ENCODE data around the gene TCEA3. TPM values are rescaled to one million over a fixed set of nuclear protein-coding genes. Genes with fewer than 3 reads are reported as not detected.
"Not testable (repeated sequence)": the region's sequence is repeated elsewhere in the genome, so short reads cannot be mapped to it uniquely, and the experiment has no call there.

The TCEA3 gene
- total RNA-seq, 1 donor from 2014 or later, result 6.8 TPM

DNA sequence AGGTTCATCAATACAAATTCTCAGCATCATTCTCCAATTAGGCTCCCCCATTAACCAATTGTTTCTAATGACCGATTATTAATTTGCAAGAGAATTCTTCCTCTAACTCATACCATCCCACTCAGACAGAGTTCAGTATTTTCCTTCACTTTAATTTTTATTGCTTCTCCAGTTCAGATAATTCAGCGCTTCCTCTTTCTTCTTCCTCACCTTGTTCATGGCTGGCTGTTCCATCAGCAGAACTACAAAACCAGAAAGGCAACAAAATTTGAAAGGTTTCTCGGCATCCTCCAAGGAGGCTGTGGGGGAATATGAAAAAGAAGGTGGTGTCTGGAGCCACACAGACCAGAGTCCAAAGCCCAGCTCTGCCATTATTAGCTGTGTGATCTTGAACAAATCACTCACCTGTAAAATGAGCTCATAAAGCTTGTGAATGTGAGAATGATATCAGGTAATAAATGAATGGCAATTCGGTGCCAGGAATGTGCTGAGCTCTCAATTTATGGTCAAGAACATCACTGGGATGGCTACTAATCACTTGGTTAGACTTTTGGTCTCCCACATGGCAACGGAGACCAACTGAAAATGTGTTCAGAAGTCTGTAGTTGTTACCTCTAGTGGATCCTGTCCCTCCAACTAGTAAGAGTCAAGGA lies 43.2 kb downstream of the TCEA3 start:
- DNase-seq (ENCODE audit: low read depth), result no peak
- Histone ChIP-seq H3K36me3 (ENCODE audit: control insufficient read depth, insufficient read depth, low read length) (no peaks in the 10 kb centered on the region), H3K4me3 (ENCODE audit: low read depth, low read length) (no peak overlapping the region), H3K27me3 (ENCODE audit: control insufficient read depth, insufficient read depth, low read length) (no peaks in the 10 kb centered on the region)
- TF ChIP-seq, protein P1, sequence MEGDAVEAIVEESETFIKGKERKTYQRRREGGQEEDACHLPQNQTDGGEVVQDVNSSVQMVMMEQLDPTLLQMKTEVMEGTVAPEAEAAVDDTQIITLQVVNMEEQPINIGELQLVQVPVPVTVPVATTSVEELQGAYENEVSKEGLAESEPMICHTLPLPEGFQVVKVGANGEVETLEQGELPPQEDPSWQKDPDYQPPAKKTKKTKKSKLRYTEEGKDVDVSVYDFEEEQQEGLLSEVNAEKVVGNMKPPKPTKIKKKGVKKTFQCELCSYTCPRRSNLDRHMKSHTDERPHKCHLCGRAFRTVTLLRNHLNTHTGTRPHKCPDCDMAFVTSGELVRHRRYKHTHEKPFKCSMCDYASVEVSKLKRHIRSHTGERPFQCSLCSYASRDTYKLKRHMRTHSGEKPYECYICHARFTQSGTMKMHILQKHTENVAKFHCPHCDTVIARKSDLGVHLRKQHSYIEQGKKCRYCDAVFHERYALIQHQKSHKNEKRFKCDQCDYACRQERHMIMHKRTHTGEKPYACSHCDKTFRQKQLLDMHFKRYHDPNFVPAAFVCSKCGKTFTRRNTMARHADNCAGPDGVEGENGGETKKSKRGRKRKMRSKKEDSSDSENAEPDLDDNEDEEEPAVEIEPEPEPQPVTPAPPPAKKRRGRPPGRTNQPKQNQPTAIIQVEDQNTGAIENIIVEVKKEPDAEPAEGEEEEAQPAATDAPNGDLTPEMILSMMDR (IDR thresholded peaks at IDR 0.05; ENCODE audit: insufficient read depth, low read length, poor library complexity, severe bottlenecking), result no peak

DNA sequence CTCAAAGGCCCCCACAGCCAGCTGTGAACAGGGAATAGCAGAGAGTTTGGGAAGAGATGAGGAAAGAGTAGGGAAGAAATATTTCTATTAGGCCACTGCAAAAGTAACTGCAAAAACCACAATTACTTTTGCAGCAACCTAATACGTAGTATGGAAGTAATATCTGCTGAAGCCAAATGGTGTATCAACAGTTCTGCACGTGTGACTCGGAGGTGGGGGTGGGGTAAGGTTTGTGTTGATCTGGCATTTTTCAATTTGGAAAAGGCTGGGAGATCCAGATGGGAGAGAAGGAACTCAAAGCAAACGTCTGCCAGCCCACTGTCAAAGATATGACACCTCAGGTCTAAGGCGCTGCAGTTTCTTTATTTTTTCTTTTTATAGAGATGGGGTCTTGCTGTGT lies 43.8 kb downstream of the TCEA3 start:
- Histone ChIP-seq H3K4me3 (ENCODE audit: low read depth, low read length) (no peak overlapping the region), H3K27me3 (ENCODE audit: control insufficient read depth, insufficient read depth, low read length) (no peaks in the 10 kb centered on the region), H3K36me3 (ENCODE audit: control insufficient read depth, insufficient read depth, low read length) (no peaks in the 10 kb centered on the region)
- DNase-seq (ENCODE audit: low read depth), result no peak
- TF ChIP-seq, protein P1 (IDR thresholded peaks at IDR 0.05; ENCODE audit: insufficient read depth, low read length, poor library complexity, severe bottlenecking), result no peak

DNA sequence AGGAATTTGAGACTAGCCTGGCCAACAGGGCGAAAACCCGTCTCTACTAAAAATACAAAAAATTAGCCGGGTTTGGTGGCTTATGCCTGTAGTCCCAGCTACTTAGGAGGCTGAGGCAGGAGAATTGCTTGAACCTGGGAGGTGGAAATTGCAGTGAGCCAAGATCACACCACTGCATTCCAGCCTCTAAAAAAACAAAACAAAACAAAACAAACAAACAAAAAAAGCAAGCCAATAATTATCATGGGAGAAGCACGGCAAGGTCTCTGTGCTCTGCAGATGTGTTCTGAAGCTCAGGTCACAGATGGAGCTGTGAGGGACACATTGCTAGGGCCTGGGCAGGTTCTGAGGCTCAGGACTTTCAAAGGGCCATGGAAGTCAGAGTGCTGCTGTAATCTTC lies 44.3 kb downstream of the TCEA3 start:
- not testable (repeated sequence) for DNase-seq (ENCODE audit: low read depth); H3K27me3 ChIP-seq (ENCODE audit: control insufficient read depth, insufficient read depth, low read length); H3K36me3 ChIP-seq (ENCODE audit: control insufficient read depth, insufficient read depth, low read length); H3K4me3 ChIP-seq (ENCODE audit: low read depth, low read length)

DNA sequence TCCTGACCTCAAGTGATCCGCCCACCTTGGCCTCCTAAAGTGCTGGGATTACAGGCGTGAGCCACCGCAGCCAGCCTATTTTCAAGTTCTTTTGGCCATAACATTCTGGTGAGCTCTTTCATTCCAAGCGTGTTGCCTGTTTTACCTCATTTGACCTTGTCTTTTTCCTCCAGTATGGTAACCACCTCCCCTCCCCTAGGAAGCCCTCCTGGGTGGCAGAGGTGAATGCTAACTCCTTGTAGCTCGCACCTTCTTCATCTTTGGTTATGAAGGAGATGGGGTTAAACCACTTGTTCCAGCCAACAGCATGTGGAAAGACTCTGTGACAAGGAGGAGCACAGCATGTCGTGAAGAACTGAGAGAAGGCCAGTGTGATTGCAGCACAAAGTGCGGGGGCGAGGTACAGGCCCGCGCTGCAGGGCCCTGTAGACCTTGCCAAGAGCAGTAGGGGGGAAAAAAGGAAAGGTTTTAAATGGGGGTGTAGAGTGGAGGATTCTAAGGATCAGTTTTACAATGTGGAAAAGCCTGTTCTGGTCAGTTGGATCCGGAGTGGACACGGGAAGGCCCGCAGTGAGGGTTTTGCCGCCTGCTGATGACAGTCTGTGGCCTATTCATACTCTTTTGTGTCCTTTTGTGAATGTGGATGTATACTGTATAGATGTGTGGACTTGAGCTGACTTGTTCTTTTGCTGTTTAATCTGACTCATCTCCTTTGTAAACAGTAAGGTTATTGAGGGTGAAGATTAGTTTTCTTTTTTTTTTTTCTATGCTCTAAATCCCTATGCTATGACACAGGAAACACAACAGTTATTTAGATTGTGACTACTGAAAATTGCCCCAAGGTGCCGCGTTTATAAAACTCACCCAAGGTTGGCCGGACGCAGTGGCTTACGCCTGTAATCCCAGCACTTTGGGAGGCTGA lies 47.4 kb downstream of the TCEA3 start:
- no peaks in the 10 kb centered on the region for H3K36me3 ChIP-seq (ENCODE audit: control insufficient read depth, insufficient read depth, low read length)
- H3K27me3 ChIP-seq (ENCODE audit: control insufficient read depth, insufficient read depth, low read length), result no peaks in the 10 kb centered on the region
- TF ChIP-seq, protein P1 (IDR thresholded peaks at IDR 0.05; ENCODE audit: insufficient read depth, low read length, poor library complexity, severe bottlenecking), result no peak
- no peak for DNase-seq (ENCODE audit: low read depth)
- H3K4me3 ChIP-seq (ENCODE audit: low read depth, low read length), result no peak overlapping the region

DNA sequence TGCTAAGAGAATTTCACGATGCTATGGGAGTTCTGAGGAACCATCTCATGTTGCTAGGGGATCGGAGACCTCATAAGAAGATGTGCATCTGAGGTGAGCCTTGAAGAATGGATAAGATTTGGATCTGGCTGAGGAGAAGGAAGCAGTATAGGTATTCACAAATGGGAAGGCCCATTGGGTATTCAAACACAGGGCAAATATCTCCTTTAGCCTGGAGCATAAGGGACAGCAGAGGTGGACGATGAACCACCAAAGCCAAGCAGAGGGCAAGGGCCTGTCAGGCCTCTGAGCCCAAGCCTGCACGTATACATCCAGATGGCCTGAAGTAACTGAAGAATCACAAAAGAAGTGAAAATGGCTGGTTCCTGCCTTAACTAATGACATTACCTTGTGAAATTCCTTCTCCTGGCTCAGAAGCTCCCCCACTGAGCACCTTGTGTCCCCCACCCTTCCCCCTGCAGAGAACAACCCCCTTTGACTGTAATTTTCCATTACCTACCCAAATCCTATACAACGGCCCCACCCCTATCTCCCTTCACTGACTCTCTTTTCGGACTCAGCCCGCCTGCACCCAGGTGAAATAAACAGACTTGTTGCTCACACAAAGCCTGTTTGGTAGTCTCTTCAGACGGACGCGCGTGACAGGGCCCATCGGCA lies 50.3 kb downstream of the TCEA3 start:
- H3K4me3 ChIP-seq (ENCODE audit: low read depth, low read length); H3K27me3 ChIP-seq (ENCODE audit: control insufficient read depth, insufficient read depth, low read length); DNase-seq (ENCODE audit: low read depth); H3K36me3 ChIP-seq (ENCODE audit: control insufficient read depth, insufficient read depth, low read length): not testable (repeated sequence)

DNA sequence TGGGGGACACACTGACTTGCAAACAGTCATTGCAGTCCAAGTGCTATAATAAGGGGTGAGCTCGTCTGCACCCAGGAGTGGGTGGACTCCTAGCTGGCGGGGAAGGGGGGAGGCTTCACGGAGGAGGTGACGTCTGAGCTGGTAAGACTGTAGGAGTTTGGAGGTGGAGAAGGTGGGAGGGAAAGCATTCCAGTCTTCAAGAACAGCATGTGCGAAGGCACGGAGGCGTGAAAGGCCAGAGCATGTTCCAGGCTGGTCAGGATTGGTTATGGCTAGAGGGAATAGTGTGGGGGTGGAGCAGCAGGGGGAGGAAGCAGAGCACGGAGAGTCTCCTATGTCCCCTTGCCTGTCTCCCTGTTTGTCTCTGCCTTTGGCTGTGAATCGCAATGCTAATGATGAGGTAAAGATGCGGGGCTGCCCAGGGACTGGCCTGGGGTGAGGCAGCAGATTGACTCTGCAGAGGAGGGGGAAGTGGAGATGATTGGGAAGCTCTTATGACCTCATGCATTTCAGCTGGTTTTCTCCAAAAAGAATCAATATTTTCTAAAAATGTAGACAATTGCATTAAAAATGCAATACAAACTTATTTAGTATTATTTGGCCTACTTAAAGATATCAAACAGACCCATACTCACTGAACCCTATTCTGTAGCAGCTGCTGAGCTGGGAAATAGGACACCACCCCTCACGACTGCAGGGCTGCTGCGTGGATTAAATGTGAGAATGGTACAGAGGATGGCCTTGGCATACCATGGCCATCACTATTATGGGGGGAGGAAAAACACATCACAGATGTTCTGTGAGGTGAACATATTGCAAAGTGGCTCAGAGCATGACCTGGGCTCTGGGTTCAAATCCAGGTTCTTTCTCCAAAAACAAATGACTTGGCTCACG lies 52.3 kb downstream of the TCEA3 start:
- Histone ChIP-seq H3K36me3 (ENCODE audit: control insufficient read depth, insufficient read depth, low read length) (no peaks in the 10 kb centered on the region), H3K4me3 (ENCODE audit: low read depth, low read length) (no peak overlapping the region), H3K27me3 (ENCODE audit: control insufficient read depth, insufficient read depth, low read length) (no peaks in the 10 kb centered on the region)
- DNase-seq (ENCODE audit: low read depth), result no peak
- TF ChIP-seq, protein P1 (IDR thresholded peaks at IDR 0.05; ENCODE audit: insufficient read depth, low read length, poor library complexity, severe bottlenecking), result no peak

Data from kidney epithelial cell (primary cell).